Skeletal muscle tissue (tissue), 4 donors: ENCODE measurements around the gene MAD1L1. TPM values are rescaled to one million over a fixed set of nuclear protein-coding genes. Genes with fewer than 3 reads are reported as not detected.

ENCODE experiments used
- H3K27ac ChIP-seq: one replicate; pipeline ENCODE4 v1.7.0; 2013; ENCODE audit warnings: mild to moderate bottlenecking, low read depth, low read length, inconsistent platforms
- H3K27me3 ChIP-seq, 3 donors: one replicate each; pipeline ENCODE4 v1.7.0; 2013; ENCODE audit warnings: low read length in 3 of 3; ENCODE audit not compliant: control insufficient read depth in 3 of 3, insufficient read depth in 3 of 3
- H3K36me3 ChIP-seq, 3 donors: one replicate each; pipeline ENCODE4 v1.7.0; 2013; ENCODE audit warnings: low read length in 3 of 3; ENCODE audit not compliant: control insufficient read depth in 3 of 3, insufficient read depth in 3 of 3
- H3K4me1 ChIP-seq, 3 donors: one replicate each; pipeline ENCODE4 v1.7.0; 2013; ENCODE audit warnings: low read length in 3 of 3, mild to moderate bottlenecking in 3 of 3; ENCODE audit not compliant: control insufficient read depth in 3 of 3, insufficient read depth in 3 of 3
- H3K4me3 ChIP-seq, 3 donors: one replicate each; pipeline ENCODE4 v1.7.0; 2013; ENCODE audit warnings: low read length in 3 of 3
- H3K9ac ChIP-seq, 3 donors: one replicate each; pipeline ENCODE4 v1.7.0; 2013; ENCODE audit warnings: low read length in 3 of 3, mild to moderate bottlenecking in 3 of 3, moderate library complexity in 2 of 3, low read depth in 1 of 3
- H3K9me3 ChIP-seq, 3 donors: one replicate each; pipeline ENCODE4 v1.7.0; 2013; ENCODE audit warnings: low read length in 3 of 3; ENCODE audit not compliant: control insufficient read depth in 3 of 3
- total RNA-seq: library from RNA; depleted of rRNA; stranded (reverse); fragments of >200 nt; gene quantifications from one replicate; pipeline ENCODE4 v1.2.3, GENCODE V29; 2014
- donor health status: Osteomylitis.

Gene MAD1L1
- total RNA-seq, 1 donor from 2014 or later, result 42.3 TPM

DNA sequence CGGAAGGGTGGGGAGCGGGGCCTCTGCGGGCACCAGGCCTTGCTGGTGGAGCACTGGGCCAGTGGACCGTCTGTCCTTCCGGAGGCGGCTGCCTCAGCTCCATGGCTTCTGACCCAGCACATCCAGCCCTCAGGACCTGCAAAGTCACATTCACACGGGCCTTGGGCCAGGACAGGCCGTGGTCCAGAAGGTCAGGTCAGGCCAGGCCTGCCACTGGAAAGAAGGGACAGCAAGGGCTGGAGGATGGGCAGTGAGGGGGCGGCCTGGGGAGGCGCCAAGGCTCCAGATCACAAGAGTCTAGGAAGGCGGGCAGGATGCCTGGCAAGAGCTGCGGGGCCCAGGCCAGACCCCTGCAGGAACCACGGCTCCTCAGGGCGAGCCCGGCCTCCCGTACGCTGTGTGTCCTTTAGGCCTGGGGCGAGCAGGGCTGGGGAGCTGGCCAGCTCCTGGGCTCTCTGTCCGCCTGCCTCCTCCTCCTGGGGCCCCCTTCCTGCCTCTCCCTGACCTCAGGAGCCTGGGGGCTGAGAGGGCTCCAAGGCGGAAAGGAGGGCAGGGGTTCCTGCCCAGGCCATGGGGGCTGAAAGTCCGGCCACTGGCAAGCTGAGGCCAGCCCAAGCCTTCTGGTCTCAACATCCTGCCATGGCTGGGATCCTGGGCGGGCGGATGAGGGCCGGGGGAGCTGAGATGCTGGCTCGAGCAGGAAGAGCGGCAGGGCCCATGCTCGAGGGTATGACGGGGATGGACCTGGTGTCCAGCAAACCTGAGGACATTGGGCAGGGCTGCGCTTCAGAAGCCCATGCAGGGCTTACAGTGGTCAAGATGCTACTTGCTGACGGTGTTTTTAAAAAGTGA, 336.9 kb downstream of the MAD1L1 start:
- H3K27ac ChIP-seq, result peak overlapping the region; percentile 65
- no peaks in the 10 kb centered on the region for H3K9me3 ChIP-seq
- peak overlapping the region in 1 of 3 donors; percentile 83 for H3K9ac ChIP-seq
- no peaks in the 10 kb centered on the region for H3K27me3 ChIP-seq
- H3K4me3 ChIP-seq, result no peak overlapping the region
- H3K36me3 ChIP-seq, result peaks cover 0 to 4% (median 2%) of the 10 kb centered on the region in 3 donors
- H3K4me1 ChIP-seq, result peaks cover 33 to 48% (median 48%) of the 10 kb centered on the region in 3 donors

DNA sequence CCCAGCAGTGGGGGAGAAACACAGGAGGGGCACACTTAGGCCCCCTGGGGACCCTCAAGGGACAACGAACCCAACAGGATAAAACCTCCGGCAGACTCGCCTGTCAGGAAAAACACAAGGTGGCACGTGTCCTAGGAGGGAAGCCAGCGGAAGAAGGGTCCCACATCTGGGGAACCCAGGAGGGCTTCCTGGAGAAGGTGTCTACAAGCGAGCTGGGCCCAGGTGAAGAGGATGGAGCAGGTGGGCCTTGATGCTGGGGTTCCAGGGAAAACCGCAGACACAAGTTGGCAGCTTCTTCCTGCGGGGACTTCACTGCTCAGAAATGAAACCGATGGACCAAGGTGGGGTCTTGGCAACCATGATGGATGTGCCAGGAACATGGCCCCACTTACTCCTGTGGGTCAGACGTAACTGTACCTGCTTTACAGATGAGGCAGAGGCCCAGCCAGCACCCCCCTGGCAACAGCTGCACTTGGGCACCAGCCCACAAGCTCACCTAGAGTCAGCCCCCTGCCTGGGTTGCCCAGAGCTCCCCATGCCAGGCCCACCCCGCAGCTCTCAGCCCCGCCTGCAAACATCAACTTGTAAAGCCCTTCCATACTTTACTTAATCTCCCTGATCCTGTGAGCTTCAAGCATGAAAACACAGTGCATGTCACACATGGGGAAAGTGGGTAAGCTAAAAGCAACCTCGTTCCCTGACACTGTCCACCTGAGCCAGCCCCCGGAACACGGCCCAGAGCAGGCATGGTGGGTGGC, 337.7 kb downstream of the MAD1L1 start:
- Histone ChIP-seq H3K9ac (peak overlapping the region in 1 of 3 donors; percentile 83), H3K27me3 (no peaks in the 10 kb centered on the region), H3K4me1 (peaks cover 33 to 45% (median 45%) of the 10 kb centered on the region in 3 donors), H3K9me3 (no peaks in the 10 kb centered on the region), H3K27ac (peak overlapping the region; percentile 65), H3K4me3 (no peak overlapping the region), H3K36me3 (peaks cover 0 to 4% (median 2%) of the 10 kb centered on the region in 3 donors)

DNA sequence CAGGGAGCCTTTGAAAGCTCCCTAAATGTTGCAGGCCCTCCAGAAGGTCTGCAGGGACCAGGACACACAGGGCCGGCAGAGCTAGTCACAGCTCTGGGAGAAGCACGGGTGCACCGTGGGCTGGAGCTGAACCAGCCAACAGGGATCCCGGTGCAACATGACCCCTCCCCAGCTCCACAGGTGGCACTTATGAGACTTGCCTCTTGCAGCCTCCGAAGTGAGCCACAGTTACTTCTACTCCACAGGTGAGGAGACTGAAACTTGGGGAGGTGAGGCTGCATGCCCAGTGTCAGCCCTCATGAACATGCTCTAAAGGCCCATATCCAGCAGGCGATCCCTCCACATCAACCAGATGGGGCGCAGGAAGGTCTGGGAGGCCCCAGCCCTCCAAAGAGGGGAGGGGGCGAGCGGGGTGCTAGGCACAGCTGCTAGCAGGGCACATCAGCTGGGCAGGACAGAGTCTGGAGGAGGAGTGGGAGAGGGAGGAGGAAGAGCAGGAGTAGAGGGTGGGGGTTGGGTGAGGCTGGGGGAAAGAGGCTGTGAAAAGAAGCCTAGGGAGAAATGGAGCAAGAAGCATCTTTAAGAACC, 338.3 kb downstream of the MAD1L1 start:
- H3K9me3 ChIP-seq, result no peaks in the 10 kb centered on the region
- peaks cover 0 to 4% (median 2%) of the 10 kb centered on the region in 3 donors for H3K36me3 ChIP-seq
- peaks cover 29 to 39% (median 38%) of the 10 kb centered on the region in 3 donors for H3K4me1 ChIP-seq
- peak overlapping the region in 1 of 3 donors; percentile 13 for H3K4me3 ChIP-seq
- peak overlapping the region in 1 of 3 donors; percentile 40 for H3K9ac ChIP-seq
- no peak overlapping the region for H3K27ac ChIP-seq
- H3K27me3 ChIP-seq, result no peaks in the 10 kb centered on the region

DNA sequence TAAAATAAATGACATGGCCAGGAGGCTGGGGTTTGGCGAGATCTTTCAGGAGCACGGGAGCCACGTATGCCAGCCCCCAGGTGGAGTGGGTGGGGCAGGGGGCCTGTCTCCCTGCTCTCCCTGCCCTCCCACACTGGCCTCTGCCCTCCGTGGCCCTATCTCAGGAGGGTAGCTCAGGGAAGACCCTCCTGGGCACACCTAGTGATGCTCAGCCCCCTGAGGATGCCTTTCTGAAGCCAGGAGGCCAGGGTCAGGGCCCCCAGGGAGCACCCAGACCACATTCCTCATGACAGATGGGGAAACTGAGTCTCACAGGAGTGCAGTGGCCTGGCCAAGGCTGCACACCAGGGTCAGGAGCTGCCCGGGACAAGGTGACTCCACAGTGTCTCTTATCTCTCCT, 339.3 kb downstream of the MAD1L1 start:
- Histone ChIP-seq H3K27ac (no peak overlapping the region), H3K9me3 (no peaks in the 10 kb centered on the region)

DNA sequence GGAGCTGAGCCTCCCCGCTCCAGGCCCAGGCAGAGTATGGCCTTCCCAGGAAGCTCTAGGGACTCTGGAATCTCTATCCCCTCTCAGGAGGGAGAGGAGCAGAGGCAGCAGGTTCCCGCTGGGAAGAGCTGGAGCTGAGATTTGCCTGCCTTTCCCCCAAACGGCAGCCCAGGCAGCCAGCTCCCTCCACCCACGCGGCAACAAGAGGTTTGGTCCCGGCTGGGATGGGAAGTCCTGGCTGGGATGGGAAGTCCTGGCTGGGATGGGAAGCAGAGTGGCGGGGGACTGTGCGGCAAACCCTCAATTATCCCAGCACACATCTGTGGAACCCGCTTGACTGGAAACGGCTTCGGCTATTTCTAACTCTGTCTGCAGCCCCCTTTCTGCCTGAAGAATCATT, 339.7 kb downstream of the MAD1L1 start:
- no peaks in the 10 kb centered on the region for H3K9me3 ChIP-seq
- H3K36me3 ChIP-seq, result peaks cover 9 to 11% (median 10%) of the 10 kb centered on the region in 3 donors
- H3K4me1 ChIP-seq, result peaks cover 23 to 29% (median 29%) of the 10 kb centered on the region in 3 donors
- H3K9ac ChIP-seq, result peak overlapping the region in 1 of 3 donors; percentile 8
- no peaks in the 10 kb centered on the region for H3K27me3 ChIP-seq
- no peak overlapping the region for H3K27ac ChIP-seq
- H3K4me3 ChIP-seq, result no peak overlapping the region

More for the DNA sequence above, 339.3 kb downstream of the MAD1L1 start:
- Histone ChIP-seq H3K4me1 (peaks cover 23 to 29% (median 29%) of the 10 kb centered on the region in 3 donors), H3K36me3 (peaks cover 5 to 7% (median 6%) of the 10 kb centered on the region in 3 donors), H3K9ac (peak overlapping the region in 1 of 3 donors; percentile 40), H3K27me3 (no peaks in the 10 kb centered on the region), H3K4me3 (no peak overlapping the region)

DNA sequence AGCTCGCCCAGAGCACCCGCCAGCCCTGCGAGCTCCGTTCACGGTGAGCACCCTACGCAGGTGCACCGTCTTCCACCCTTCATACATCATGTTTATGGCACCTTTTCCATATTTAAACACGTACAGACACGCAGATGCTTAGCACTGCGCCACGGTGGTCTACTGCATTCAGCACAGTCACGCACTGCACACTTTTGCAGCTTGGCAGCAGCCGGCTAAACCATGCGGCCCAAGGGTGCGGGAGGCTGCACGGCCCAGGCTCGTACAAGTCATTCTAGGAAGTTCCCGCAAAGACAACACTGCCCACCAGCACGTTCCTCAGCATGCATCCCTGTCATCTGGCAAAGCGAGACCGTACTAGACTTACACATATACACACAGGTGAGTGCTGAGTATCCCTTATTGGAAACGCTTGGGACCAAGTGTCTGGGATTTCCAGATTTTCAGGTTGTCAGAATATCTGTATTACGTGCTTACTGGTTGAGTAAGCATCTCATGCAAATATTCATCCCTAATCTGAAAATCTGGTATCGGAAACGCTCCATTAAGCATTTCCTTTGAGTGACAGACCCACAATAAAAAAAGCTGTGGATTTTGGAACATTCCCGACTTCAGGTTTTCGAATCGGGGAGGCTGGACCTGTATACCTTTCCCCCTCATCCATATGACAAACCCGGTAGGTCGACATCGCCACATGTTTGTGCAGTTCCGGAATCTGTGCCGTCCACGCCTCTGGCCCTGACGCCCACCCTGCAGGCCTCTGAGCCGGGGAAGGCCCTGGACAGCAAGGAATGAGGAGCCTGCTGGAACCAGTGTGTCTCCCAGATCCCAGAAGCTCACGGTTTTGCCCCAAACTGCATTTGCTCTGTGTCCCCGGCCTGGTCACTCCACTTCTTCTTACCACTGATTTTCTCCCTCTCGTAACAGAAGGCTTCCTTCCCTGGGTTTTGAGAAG, 340.5 kb downstream of the MAD1L1 start:
- peaks cover 23 to 33% (median 29%) of the 10 kb centered on the region in 3 donors for H3K4me1 ChIP-seq
- H3K27ac ChIP-seq, result no peak overlapping the region
- no peak overlapping the region for H3K4me3 ChIP-seq
- H3K36me3 ChIP-seq, result peaks cover 13 to 18% (median 18%) of the 10 kb centered on the region in 3 donors
- no peaks in the 10 kb centered on the region for H3K9me3 ChIP-seq
- H3K9ac ChIP-seq, result no peak overlapping the region
- no peaks in the 10 kb centered on the region for H3K27me3 ChIP-seq

DNA sequence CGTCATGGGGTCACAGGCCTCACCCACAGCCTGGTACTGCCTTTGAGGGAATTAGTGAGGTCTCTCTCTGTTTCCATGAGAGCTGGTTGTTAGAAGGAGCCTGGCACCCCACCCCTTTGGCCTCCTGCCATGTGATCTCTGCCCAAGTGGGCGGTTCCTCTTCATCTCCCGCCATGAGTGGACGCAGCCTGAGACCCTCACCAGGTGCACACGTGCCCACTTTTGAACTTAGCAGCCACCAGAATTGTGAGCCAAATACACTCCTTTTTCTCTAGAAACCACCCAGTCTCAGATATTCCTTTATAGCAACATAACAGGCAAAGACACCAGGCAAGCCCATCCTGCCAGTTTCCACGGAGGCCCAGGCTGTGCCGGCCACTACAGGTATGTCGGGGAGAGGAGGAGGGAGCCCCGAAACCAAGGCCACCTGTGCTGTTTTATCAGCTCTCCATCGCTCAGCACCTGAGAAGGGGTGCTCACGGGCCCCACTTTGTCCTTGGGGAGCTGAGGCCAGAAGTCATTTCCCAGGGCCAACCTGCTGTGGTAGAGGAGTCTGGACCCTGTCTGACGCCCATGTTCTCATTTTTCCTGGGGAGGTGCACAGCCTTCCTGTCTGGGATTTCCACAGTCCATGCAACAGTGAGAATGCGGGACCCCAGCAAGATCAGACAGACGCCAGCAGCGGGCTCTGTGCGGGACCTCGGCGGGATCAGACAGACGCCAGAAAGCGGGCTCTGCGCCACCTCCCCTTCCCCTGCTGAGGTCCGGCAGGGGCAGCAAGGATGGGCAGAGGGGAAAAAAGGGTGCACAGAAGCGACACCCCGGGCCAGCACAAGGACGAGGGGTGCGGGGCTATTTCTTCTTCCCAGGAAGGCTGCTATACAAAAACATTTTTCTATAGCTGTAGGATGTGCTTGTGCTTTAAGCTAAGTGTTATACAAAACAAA, 342.2 kb downstream of the MAD1L1 start:
- H3K27ac ChIP-seq, result no peak overlapping the region
- H3K9me3 ChIP-seq, result no peaks in the 10 kb centered on the region
- no peaks in the 10 kb centered on the region for H3K27me3 ChIP-seq
- H3K4me1 ChIP-seq, result peaks cover 18 to 40% (median 31%) of the 10 kb centered on the region in 3 donors
- no peak overlapping the region for H3K4me3 ChIP-seq
- no peak overlapping the region for H3K9ac ChIP-seq
- H3K36me3 ChIP-seq, result peaks cover 15 to 22% (median 20%) of the 10 kb centered on the region in 3 donors

DNA sequence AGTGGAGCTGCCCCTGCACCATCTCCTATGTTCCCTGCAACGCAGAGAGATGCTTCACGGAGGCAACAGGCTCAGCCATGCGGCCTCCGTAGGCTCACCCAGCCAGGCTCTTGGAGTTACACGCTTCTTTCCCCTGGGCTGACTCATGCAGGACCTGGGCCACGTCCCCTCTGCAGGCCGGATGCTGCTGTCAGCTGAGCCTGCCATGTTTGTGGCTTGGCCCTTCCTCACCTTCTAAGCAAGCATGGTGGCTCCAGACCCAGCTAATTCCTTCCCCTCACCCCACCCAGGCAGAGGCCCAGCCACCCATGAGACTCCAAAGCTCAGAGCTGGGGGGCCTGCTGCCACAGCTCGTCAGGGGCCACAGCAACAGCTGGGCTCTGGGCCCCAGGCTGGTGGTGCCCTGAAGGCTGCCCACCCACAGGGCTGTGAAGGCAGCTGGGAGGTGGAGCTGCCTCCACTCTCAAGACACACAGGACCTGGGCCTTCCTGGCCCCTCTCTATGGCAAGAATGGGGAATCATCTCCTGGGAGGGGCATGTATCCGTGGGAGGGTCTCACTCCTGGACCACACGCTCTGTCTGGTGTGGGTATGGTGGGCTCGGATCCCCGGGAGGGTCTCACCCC, 343.1 kb downstream of the MAD1L1 start:
- Histone ChIP-seq H3K27me3 (no peaks in the 10 kb centered on the region), H3K9ac (no peak overlapping the region), H3K27ac (no peak overlapping the region), H3K4me1 (peaks cover 9 to 31% (median 22%) of the 10 kb centered on the region in 3 donors), H3K4me3 (no peak overlapping the region), H3K9me3 (no peaks in the 10 kb centered on the region), H3K36me3 (peaks cover 15 to 22% (median 20%) of the 10 kb centered on the region in 3 donors)
